Thyroid gland (tissue), 4 donors: Measurements from ENCODE around the gene SREK1IP1. TPM values are rescaled to one million over a fixed set of nuclear protein-coding genes. Genes with fewer than 3 reads are reported as not detected.
"Not testable (repeated sequence)": the region's sequence is repeated elsewhere in the genome, so short reads cannot be mapped to it uniquely, and the experiment has no call there.

ENCODE experiments used
- DNase-seq, 2 donors: peaks; one replicate each; pipeline ENCODE4 v3.0.0-alpha.2; 2019
- H3K27ac ChIP-seq, 3 donors: fragments of 200-600 bp; sonication (generic); 1 replicate in 2 of 3; 2 replicates in 1 of 3; pipeline ENCODE4 v1.5.1; 2016 to 2019; ENCODE audit warnings: mild to moderate bottlenecking in 1 of 3, moderate library complexity in 1 of 3
- H3K27me3 ChIP-seq: fragments of 200-600 bp; sonication (generic); one replicate; pipeline ENCODE4 v1.5.1; 2019
- H3K36me3 ChIP-seq, 2 donors: fragments of 200-600 bp; sonication (generic); one replicate each; pipeline ENCODE4 v1.5.1; 2016 to 2019
- H3K4me1 ChIP-seq, 2 donors: fragments of 200-600 bp; sonication (generic); one replicate each; pipeline ENCODE4 v1.5.1; 2017 to 2019
- H3K4me3 ChIP-seq, 3 donors: fragments of 200-600 bp; sonication (generic); replicated peaks in 1 of 3; 1 replicate in 2 of 3; 2 replicates in 1 of 3; pipeline ENCODE4 v1.5.1; 2016; ENCODE audit warnings: mild to moderate bottlenecking in 1 of 3
- H3K9me3 ChIP-seq: fragments of 200-600 bp; sonication (generic); one replicate; pipeline ENCODE4 v1.5.1; 2017
- POLR2A ChIP-seq, 2 donors: fragments of 450-650 bp; IDR thresholded peaks; one replicate each; pipeline ENCODE4 v1.6.1; 2017; ENCODE audit warnings: antibody characterized with exemption in 2 of 2, mild to moderate bottlenecking in 2 of 2, moderate library complexity in 1 of 2
- WGBS, 2 donors: methylation state at CpG; one replicate each; pipeline ENCODE4 v1.1.5; 2017; 5-methylcytosine and 5-hydroxymethylcytosine counted together
- intact Hi-C: fragments of 100-400 bp; cut with DNase I; formaldehyde crosslinking; loops from one replicate; pipeline ENCODE4 v1.15.1; 2023
- total RNA-seq, 4 donors: library from RNA; depleted of rRNA; stranded (reverse); fragments of >200 nt; gene quantifications; one replicate each; pipeline ENCODE4 v1.2.3, GENCODE V29; 2016
- TF ChIP-seq, protein P1 (sequence below), 6 experiments: fragments of 200-600 bp in 3 of 6; fragments of 450-650 bp in 3 of 6; sonication (generic) in 3 of 6; IDR thresholded peaks; one replicate each; pipeline ENCODE4 v1.5.1; 2016 to 2019; ENCODE audit warnings: antibody characterized with exemption in 6 of 6, mild to moderate bottlenecking in 2 of 6, inconsistent platforms in 1 of 6, moderate library complexity in 1 of 6

Gene SREK1IP1
- total RNA-seq, 4 donors from 2014 or later: 8.5 to 10.5 (median 9.8) TPM

DNA sequence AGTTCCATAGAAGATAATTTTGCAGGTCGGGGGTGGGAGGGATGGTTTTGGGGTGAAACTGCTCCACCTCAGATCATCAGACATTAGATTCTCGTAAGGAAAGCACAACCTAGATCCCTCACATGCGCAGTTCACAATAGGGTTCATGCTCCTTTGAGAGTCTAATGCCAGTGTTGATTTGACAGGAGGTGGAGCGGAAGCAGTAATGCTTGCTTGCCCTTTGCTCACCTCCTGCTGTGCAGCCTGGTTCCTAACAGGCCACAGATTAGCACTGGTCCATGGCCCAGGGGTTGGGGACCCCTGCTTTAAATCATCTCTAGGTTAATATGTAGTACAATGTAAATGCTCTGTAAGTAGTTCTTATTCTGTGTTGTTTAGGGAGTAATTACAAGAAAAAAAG, 67.7 kb downstream of the SREK1IP1 start:
- no peak overlapping the region for H3K4me3 ChIP-seq
- no peaks in the 10 kb centered on the region for H3K36me3 ChIP-seq
- no peaks in the 10 kb centered on the region for H3K4me1 ChIP-seq
- no peak for DNase-seq
- no peaks in the 10 kb centered on the region for H3K9me3 ChIP-seq
- intact Hi-C loops: no loop called here
- no peak overlapping the region for H3K27ac ChIP-seq
- WGBS, 2 donors: 87 to 93% methylated on average over 4 of the region's 4 CpGs
- no peak for TF ChIP-seq POLR2A (IDR thresholded peaks at IDR 0.05)
- TF ChIP-seq, protein P1, sequence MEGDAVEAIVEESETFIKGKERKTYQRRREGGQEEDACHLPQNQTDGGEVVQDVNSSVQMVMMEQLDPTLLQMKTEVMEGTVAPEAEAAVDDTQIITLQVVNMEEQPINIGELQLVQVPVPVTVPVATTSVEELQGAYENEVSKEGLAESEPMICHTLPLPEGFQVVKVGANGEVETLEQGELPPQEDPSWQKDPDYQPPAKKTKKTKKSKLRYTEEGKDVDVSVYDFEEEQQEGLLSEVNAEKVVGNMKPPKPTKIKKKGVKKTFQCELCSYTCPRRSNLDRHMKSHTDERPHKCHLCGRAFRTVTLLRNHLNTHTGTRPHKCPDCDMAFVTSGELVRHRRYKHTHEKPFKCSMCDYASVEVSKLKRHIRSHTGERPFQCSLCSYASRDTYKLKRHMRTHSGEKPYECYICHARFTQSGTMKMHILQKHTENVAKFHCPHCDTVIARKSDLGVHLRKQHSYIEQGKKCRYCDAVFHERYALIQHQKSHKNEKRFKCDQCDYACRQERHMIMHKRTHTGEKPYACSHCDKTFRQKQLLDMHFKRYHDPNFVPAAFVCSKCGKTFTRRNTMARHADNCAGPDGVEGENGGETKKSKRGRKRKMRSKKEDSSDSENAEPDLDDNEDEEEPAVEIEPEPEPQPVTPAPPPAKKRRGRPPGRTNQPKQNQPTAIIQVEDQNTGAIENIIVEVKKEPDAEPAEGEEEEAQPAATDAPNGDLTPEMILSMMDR (IDR thresholded peaks at IDR 0.05): no peak
- H3K27me3 ChIP-seq: no peaks in the 10 kb centered on the region

DNA sequence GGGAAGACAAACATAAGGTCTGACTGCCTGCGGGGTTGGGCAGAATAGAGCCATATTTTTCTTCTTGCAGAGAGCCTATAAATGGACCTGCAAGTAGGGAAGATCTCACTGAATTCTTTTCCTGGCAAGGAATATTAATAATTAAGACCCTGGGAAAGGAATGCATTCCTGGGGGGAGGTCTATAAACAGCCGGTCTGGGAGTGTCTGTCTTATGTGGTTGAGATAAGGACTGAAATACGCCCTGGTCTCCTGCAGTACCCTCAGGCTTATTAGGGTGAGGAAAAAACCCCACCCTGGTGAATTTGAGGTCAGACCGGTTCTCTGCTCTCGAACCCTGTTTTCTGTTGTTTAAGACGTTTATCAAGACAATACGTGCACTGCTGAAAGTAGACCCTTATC, 72.1 kb downstream of the SREK1IP1 start:
- H3K9me3 ChIP-seq, H3K4me1 ChIP-seq, H3K36me3 ChIP-seq, H3K27me3 ChIP-seq, H3K4me3 ChIP-seq, DNase-seq, H3K27ac ChIP-seq, intact Hi-C loops: not testable (repeated sequence)
- WGBS, 2 donors: 90 to 94% methylated on average over 7 of the region's 7 CpGs

DNA sequence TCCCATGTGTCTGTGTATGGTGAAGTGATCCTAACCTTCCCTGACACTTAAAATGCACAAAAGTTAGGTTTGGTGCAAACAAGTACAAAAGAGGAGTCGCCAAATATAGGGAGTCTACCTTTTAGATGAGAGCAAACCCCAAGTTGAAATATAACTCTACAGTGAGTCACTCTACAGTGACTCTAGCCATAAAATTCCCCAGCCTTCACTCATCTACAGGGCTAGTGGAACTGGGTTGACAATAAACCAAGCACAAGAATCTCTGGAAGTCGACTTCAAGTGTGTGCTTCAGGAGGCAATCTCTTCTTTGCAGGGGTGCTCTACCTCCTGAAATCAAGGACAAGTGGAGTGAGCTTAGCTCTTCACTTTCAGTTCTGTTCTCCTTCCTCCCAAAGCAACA, 74.9 kb downstream of the SREK1IP1 start:
- Histone ChIP-seq H3K36me3 (no peaks in the 10 kb centered on the region), H3K27ac (no peak overlapping the region), H3K4me3 (no peak overlapping the region), H3K9me3 (no peaks in the 10 kb centered on the region), H3K27me3 (peaks cover 6% of the 10 kb centered on the region), H3K4me1 (peaks cover 6 to 8% of the 10 kb centered on the region in 2 donors)
- no peak for DNase-seq
- no peak for TF ChIP-seq POLR2A (IDR thresholded peaks at IDR 0.05)
- TF ChIP-seq, protein P1 (IDR thresholded peaks at IDR 0.05): no peak
- 69 to 73% methylated on average over 2 of the region's 2 CpGs for WGBS, 2 donors
- intact Hi-C loops: no loop called here

DNA sequence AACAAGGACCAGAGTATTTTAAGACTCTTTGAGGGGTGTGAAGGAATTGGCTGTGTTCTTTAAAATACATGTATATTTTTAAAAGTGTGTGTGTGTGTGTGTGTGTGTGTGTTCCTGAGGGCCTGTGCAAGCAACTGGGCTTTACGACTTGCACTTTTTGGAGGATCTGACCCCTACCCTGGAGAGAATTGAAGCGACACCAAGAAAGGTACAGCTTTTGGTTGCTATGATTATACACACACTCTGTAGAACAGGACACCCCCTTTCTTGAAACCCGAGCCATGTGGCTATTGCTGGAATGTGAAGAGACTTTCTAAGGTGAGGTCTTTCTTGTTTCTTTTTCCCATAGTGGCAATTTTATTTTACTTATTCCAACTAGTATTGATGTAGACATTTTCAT, 77.2 kb downstream of the SREK1IP1 start:
- no peak overlapping the region for H3K27ac ChIP-seq
- WGBS, 2 donors: 18 to 24% methylated on average over 3 of the region's 3 CpGs
- no peaks in the 10 kb centered on the region for H3K36me3 ChIP-seq
- H3K9me3 ChIP-seq: no peaks in the 10 kb centered on the region
- H3K4me1 ChIP-seq: peaks cover 6 to 8% of the 10 kb centered on the region in 2 donors
- no peak overlapping the region for H3K4me3 ChIP-seq
- intact Hi-C loops: no loop called here
- TF ChIP-seq POLR2A (IDR thresholded peaks at IDR 0.05): no peak
- TF ChIP-seq, protein P1 (IDR thresholded peaks at IDR 0.05): no peak
- H3K27me3 ChIP-seq: peaks cover 6% of the 10 kb centered on the region
- DNase-seq: no peak

DNA sequence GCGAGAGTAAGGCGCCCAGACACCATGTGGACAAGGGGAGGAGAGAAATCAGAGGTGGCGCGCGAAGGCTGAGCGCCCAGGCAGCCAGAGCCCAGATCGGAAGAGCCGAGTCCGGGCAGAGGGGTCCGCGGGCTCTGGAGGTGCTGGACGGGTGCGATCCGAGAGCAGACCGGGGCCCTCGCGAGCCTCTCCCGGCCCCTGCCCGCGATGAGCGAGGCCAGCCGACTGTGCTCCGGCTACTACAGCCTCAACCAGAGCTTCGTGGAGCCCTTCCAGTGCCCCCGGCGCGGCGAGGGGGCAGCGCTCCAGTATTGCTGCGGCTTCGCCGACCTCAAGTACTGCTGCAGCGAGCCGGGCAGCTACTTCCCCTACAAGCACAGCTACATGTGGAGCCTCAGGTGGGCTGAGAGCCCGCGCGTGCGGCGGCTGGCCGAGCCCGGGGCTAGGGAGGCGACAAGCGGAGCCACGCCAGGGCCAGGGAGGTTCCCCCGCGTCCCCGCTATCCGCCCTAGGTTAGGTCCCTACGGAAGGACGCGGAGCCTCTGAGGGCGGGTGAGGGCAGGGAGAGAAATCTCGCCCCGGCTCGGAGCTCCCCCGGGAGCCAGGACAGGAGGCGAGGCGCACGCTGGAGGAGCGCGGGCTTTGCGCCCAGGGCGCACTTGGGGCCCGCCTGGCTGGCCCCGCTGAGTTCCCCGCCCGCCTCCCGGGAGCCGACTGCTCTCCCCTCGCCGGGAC, 77.9 kb downstream of the SREK1IP1 start, which contains the start of gene SHISAL2B:
Gene SHISAL2B, plus strand, starts transcription at position 87 of the 735 bp plus-strand sequence. Its CDS starts 121 bp downstream, at position 208.
- H3K27me3 ChIP-seq: peaks cover 6% of the 10 kb centered on the region
- no peak within 1 kb of the TSS for H3K27ac ChIP-seq
- TF ChIP-seq, protein P1 (IDR thresholded peaks at IDR 0.05): no peak
- peaks cover 6 to 8% of the 10 kb centered on the region in 2 donors for H3K4me1 ChIP-seq
- intact Hi-C loops: no loop called here
- no peak within 1 kb of the TSS for H3K4me3 ChIP-seq
- no peaks in the 10 kb centered on the region for H3K36me3 ChIP-seq
- no peaks in the 10 kb centered on the region for H3K9me3 ChIP-seq
- DNase-seq: no peak
- WGBS, 2 donors: 2 to 4% methylated on average over 27 to 43 of the region's 71 CpGs
